SKM-1 treated with dmso at 0.1 percent for 144 hours (cell line): ENCODE results near the gene ZCCHC7.
"Not testable (repeated sequence)": the region's sequence is repeated elsewhere in the genome, so short reads cannot be mapped to it uniquely, and the experiment has no call there.

Experiments
- DNase-seq: peaks from one replicate; lab custom pipeline; 2025; ENCODE audit not compliant: unreplicated experiment; lab: John Stamatoyannopoulos, UW

The ZCCHC7 gene

GRCh38 chr9:37291612-37292238 is 171.4 kb downstream of the ZCCHC7 start:
- not testable (repeated sequence) for DNase-seq

GRCh38 chr9:37292896-37293295 is 172.5 kb downstream of the ZCCHC7 start:
- no peak for DNase-seq

- no peak for DNase-seq
Measured at GRCh38 chr9:37293664-37294524, 173.5 kb downstream of the ZCCHC7 start.

- DNase-seq, result no peak
Measured at GRCh38 chr9:37295178-37295577, 174.8 kb downstream of the ZCCHC7 start.

GRCh38 chr9:37295796-37296195 is 175.4 kb downstream of the ZCCHC7 start:
- no peak for DNase-seq

GRCh38 chr9:37297592-37297991 is 177.2 kb downstream of the ZCCHC7 start:
- no peak for DNase-seq

GRCh38 chr9:37300620-37301019 is 180.2 kb downstream of the ZCCHC7 start:
- no peak for DNase-seq

- DNase-seq, result no peak
Measured at GRCh38 chr9:37301042-37301853, 180.9 kb downstream of the ZCCHC7 start.

GRCh38 chr9:37301854-37302172 is 181.4 kb downstream of the ZCCHC7 start:
- DNase-seq, result no peak

- no peak for DNase-seq
Measured at GRCh38 chr9:37302277-37302676, 181.9 kb downstream of the ZCCHC7 start.

GRCh38 chr9:37303272-37303671 is 182.9 kb downstream of the ZCCHC7 start:
- DNase-seq, result not testable (repeated sequence)

- DNase-seq, result no peak
Measured at GRCh38 chr9:37309136-37309535, 188.8 kb downstream of the ZCCHC7 start.

- no peak for DNase-seq
Measured at GRCh38 chr9:37311938-37312708, 191.7 kb downstream of the ZCCHC7 start.

- no peak for DNase-seq
Measured at GRCh38 chr9:37324261-37324683, 203.9 kb downstream of the ZCCHC7 start.

- no peak for DNase-seq
Measured at GRCh38 chr9:37324691-37325490, 204.5 kb downstream of the ZCCHC7 start.

GRCh38 chr9:37325778-37326177 is 205.4 kb downstream of the ZCCHC7 start:
- DNase-seq, result no peak

GRCh38 chr9:37327553-37327952 is 207.2 kb downstream of the ZCCHC7 start:
- DNase-seq, result no peak

GRCh38 chr9:37328556-37329227 is 208.3 kb downstream of the ZCCHC7 start:
- no peak for DNase-seq

GRCh38 chr9:37329576-37329975 is 209.2 kb downstream of the ZCCHC7 start:
- no peak for DNase-seq

- DNase-seq, result no peak
Measured at GRCh38 chr9:37331871-37332270, 211.5 kb downstream of the ZCCHC7 start.
